Chondrocyte (in vitro differentiated cells): ENCODE measurements around the gene FBXL7. TPM values are rescaled to one million over a fixed set of nuclear protein-coding genes. Genes with fewer than 3 reads are reported as not detected.

ENCODE experiments used
- DNase-seq: peaks from one replicate; pipeline ENCODE4 v3.0.0; 2021; ENCODE audit warnings: mixed read lengths, low spot score
- H3K27ac Mint-ChIP-seq: one replicate; pipeline ENCODE4 v1.8.0; 2021; ENCODE audit warnings: mild to moderate bottlenecking, moderate library complexity, mixed read lengths; ENCODE audit not compliant: unreplicated experiment
- H3K27me3 Mint-ChIP-seq: 2 replicates; pipeline ENCODE4 v1.8.0; 2021; ENCODE audit warnings: low read depth, mixed read lengths
- H3K36me3 Mint-ChIP-seq: 2 replicates; pipeline ENCODE4 v1.8.0; 2021; ENCODE audit warnings: low read depth, mixed read lengths
- H3K4me1 Mint-ChIP-seq: 2 replicates; pipeline ENCODE4 v1.8.0; 2021; ENCODE audit warnings: low read depth, mild to moderate bottlenecking, mixed read lengths
- H3K4me3 Mint-ChIP-seq: one replicate; pipeline ENCODE4 v1.8.0; 2021; ENCODE audit warnings: mild to moderate bottlenecking, moderate library complexity, mixed read lengths; ENCODE audit not compliant: unreplicated experiment
- H3K9me3 Mint-ChIP-seq: 2 replicates; pipeline ENCODE4 v1.8.0; 2021; ENCODE audit warnings: low read depth, mixed read lengths
- total RNA-seq: library from RNA; stranded (reverse); gene quantifications from 3 replicates; pipeline ENCODE4 v1.2.1, GENCODE V29; 2021
- TF ChIP-seq, protein P1 (sequence below): fragments of 200-600 bp; sonication (generic); IDR thresholded peaks from 2 replicates; pipeline ENCODE4 v1.5.0; 2021; ENCODE audit warnings: antibody characterized with exemption, mild to moderate bottlenecking, moderate library complexity

FBXL7 gene
- total RNA-seq, 1 donor from 2014 or later: 32.6 TPM

DNA sequence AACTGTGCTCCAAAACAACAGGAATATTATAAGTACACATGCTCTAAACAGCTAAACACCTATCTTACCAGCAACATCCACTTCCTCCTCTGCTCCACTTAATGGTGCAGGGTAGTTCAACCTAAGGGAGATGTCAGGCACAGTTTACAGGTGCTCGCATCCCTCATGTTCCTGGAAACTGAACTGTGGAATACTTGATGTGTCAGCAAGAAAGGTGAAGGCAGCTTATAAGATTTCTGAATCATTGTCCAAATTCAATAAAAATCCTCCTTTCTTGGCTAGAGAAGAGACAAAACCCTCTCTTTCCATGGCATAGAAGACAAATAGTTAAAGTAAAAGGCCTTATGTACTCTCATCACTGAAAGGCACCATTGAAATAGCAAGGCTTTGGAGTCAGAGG, 272.2 kb downstream of the FBXL7 start:
- H3K27me3 Mint-ChIP-seq: no peaks in the 10 kb centered on the region
- no peaks in the 10 kb centered on the region for H3K4me1 Mint-ChIP-seq
- DNase-seq: no peak
- H3K27ac Mint-ChIP-seq: no peak overlapping the region
- no peak overlapping the region for H3K4me3 Mint-ChIP-seq
- TF ChIP-seq, protein P1, sequence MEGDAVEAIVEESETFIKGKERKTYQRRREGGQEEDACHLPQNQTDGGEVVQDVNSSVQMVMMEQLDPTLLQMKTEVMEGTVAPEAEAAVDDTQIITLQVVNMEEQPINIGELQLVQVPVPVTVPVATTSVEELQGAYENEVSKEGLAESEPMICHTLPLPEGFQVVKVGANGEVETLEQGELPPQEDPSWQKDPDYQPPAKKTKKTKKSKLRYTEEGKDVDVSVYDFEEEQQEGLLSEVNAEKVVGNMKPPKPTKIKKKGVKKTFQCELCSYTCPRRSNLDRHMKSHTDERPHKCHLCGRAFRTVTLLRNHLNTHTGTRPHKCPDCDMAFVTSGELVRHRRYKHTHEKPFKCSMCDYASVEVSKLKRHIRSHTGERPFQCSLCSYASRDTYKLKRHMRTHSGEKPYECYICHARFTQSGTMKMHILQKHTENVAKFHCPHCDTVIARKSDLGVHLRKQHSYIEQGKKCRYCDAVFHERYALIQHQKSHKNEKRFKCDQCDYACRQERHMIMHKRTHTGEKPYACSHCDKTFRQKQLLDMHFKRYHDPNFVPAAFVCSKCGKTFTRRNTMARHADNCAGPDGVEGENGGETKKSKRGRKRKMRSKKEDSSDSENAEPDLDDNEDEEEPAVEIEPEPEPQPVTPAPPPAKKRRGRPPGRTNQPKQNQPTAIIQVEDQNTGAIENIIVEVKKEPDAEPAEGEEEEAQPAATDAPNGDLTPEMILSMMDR: no peak
- no peaks in the 10 kb centered on the region for H3K9me3 Mint-ChIP-seq
- no peaks in the 10 kb centered on the region for H3K36me3 Mint-ChIP-seq

DNA sequence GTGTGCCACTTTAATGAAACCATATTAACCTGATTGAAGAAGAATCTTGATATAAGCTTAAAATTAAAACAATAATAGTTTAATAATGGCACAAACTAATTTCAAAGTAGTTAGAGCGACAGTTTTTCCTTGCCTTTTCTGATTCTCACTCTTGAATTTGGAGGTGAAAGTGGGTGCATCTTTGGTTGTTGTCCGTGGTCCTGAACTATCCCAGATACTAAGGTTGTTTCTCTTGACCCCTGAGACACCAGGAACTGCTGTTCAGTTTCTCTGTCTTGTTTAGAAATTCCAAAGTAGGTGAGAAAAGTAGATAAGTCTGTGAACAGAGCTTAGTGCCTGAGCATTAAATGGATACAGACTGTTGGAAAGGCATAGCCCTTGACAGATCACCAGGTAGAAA, 274.7 kb downstream of the FBXL7 start:
- no peak overlapping the region for H3K4me3 Mint-ChIP-seq
- no peak overlapping the region for H3K27ac Mint-ChIP-seq
- DNase-seq: no peak
- TF ChIP-seq, protein P1: no peak
- H3K9me3 Mint-ChIP-seq: peaks cover 3% of the 10 kb centered on the region
- no peaks in the 10 kb centered on the region for H3K4me1 Mint-ChIP-seq
- peaks cover 2% of the 10 kb centered on the region for H3K36me3 Mint-ChIP-seq
- H3K27me3 Mint-ChIP-seq: no peaks in the 10 kb centered on the region

DNA sequence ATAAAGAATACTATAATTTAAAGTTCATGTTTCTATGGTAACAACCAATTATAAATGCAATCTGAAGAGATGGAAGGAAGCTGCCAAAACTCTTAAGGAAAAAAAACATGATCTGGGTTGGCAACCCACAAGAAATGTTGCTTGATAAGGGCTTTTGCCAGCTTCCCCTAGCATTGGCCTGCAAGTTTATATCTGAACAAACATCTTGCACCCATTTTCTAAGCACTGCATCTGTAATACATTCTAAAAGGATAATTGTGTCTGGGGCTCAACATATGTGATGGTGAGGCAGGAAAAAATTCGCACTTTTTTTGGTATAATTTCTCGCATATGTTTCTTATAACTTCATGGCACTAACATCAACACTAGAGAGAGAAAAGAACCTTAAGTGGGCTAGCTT, 276.4 kb downstream of the FBXL7 start:
- H3K36me3 Mint-ChIP-seq: peaks cover 2% of the 10 kb centered on the region
- TF ChIP-seq, protein P1: no peak

DNA sequence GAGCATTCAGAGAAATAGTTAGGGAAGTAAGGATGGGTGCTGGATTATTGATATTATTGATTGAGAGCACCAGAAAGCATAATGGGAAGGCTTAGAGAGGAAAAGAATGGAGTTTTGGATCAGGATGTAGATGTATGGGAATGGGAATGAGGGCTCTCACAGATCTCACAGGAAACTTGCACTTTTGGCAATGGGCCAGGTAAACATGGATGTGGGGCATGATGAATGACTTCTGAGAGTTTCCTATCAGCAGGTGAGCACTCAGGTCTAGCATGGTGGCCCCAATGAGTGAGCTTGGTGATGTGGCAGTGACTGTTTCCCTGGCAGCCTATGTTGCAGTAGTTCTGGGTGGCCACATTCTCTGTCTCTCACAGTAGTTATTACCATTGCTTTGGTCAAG, 283.8 kb downstream of the FBXL7 start:
- H3K27me3 Mint-ChIP-seq: no peaks in the 10 kb centered on the region
- H3K27ac Mint-ChIP-seq: no peak overlapping the region
- peaks cover 15% of the 10 kb centered on the region for H3K4me1 Mint-ChIP-seq
- H3K4me3 Mint-ChIP-seq: no peak overlapping the region
- no peak for DNase-seq
- no peaks in the 10 kb centered on the region for H3K9me3 Mint-ChIP-seq
- H3K36me3 Mint-ChIP-seq: no peaks in the 10 kb centered on the region
- TF ChIP-seq, protein P1: no peak

More for the DNA sequence above, 276.4 kb downstream of the FBXL7 start:
- Mint-ChIP-seq H3K9me3 (peaks cover 3% of the 10 kb centered on the region), H3K27ac (no peak overlapping the region), H3K4me3 (no peak overlapping the region), H3K27me3 (no peaks in the 10 kb centered on the region), H3K4me1 (peaks cover 5% of the 10 kb centered on the region)
- no peak for DNase-seq

DNA sequence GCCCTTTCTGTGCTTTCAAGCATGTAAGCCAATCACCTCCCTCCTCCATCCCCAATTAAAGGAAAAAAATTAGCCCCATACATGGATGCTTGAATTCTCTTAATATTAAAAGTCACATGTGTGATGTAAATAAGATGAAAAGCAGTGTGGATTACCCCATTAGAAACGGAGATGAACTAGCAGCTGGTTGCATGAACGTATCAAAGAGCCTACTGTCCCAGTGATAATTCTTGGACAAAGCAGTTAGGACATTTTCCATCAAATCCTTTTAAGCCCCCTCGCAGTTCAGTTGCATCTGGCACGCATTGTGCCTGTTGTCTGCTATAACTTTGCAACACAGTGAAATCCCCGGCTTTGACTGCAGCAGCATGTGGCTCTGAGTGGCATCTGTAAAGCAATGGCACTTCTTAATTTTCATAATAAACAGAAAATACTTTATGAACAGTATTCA, 285.6 kb downstream of the FBXL7 start:
- Mint-ChIP-seq H3K36me3 (no peaks in the 10 kb centered on the region), H3K4me1 (peaks cover 27% of the 10 kb centered on the region), H3K9me3 (no peaks in the 10 kb centered on the region), H3K27ac (no peak overlapping the region), H3K4me3 (no peak overlapping the region), H3K27me3 (no peaks in the 10 kb centered on the region)
- DNase-seq: no peak
- TF ChIP-seq, protein P1: no peak
